Osteocyte (in vitro differentiated cells): ENCODE results near the gene NEUROG1. TPM values are rescaled to one million over a fixed set of nuclear protein-coding genes. Genes with fewer than 3 reads are reported as not detected.

ENCODE experiments used
- DNase-seq: peaks from one replicate; pipeline ENCODE4 v3.0.0; 2021; ENCODE audit warnings: mixed read lengths; ENCODE audit not compliant: unreplicated experiment; ENCODE audit errors: extremely low spot score
- H3K27ac Mint-ChIP-seq: one replicate; pipeline ENCODE4 v1.8.0; 2021; ENCODE audit warnings: mild to moderate bottlenecking, mixed read lengths; ENCODE audit not compliant: unreplicated experiment
- H3K27me3 Mint-ChIP-seq: one replicate; pipeline ENCODE4 v1.8.0; 2021; ENCODE audit warnings: mixed read lengths; ENCODE audit not compliant: unreplicated experiment
- H3K36me3 Mint-ChIP-seq: one replicate; pipeline ENCODE4 v1.8.0; 2021; ENCODE audit warnings: mixed read lengths; ENCODE audit not compliant: unreplicated experiment
- H3K4me1 Mint-ChIP-seq: one replicate; pipeline ENCODE4 v1.8.0; 2021; ENCODE audit warnings: mixed read lengths; ENCODE audit not compliant: unreplicated experiment
- H3K4me3 Mint-ChIP-seq: one replicate; pipeline ENCODE4 v1.8.0; 2021; ENCODE audit warnings: mild to moderate bottlenecking, moderate library complexity, mixed read lengths; ENCODE audit not compliant: unreplicated experiment
- H3K9me3 Mint-ChIP-seq: one replicate; pipeline ENCODE4 v1.8.0; 2021; ENCODE audit warnings: mixed read lengths; ENCODE audit not compliant: unreplicated experiment
- CTCF ChIP-seq: fragments of 200-600 bp; sonication (generic); IDR thresholded peaks from 2 replicates; pipeline ENCODE4 v1.5.0; 2021; ENCODE audit warnings: antibody characterized with exemption, mild to moderate bottlenecking, moderate library complexity
- total RNA-seq: library from RNA; stranded (reverse); gene quantifications from 2 replicates; pipeline ENCODE4 v1.2.1, GENCODE V29; 2021

The NEUROG1 gene
- total RNA-seq, 1 donor from 2014 or later = not detected

- H3K4me3 Mint-ChIP-seq = no peak overlapping the region
- no peaks in the 10 kb centered on the region for H3K9me3 Mint-ChIP-seq
- peak; percentile 56 for DNase-seq
- no peak for TF ChIP-seq CTCF
- peaks cover 4% of the 10 kb centered on the region for H3K36me3 Mint-ChIP-seq
- peaks cover 11% of the 10 kb centered on the region for H3K4me1 Mint-ChIP-seq
- H3K27ac Mint-ChIP-seq = no peak overlapping the region
- H3K27me3 Mint-ChIP-seq = peaks cover 44% of the 10 kb centered on the region
These were observed 25.8 kb downstream of the NEUROG1 start for GRCh38 chr5:135509995-135510394.

- Mint-ChIP-seq H3K36me3 (peaks cover 4% of the 10 kb centered on the region), H3K4me3 (peak overlapping the region; percentile 56), H3K27me3 (peaks cover 42% of the 10 kb centered on the region), H3K4me1 (peaks cover 11% of the 10 kb centered on the region), H3K9me3 (no peaks in the 10 kb centered on the region), H3K27ac (no peak overlapping the region)
- no peak for TF ChIP-seq CTCF
- DNase-seq = peak; percentile 68
These were observed 27.2 kb downstream of the NEUROG1 start for GRCh38 chr5:135508496-135509005.

GRCh38 chr5:135505973-135506372, 29.8 kb downstream of the NEUROG1 start:
- Mint-ChIP-seq H3K4me1 (peaks cover 11% of the 10 kb centered on the region), H3K36me3 (peaks cover 4% of the 10 kb centered on the region), H3K9me3 (no peaks in the 10 kb centered on the region), H3K27ac (no peak overlapping the region), H3K4me3 (no peak overlapping the region), H3K27me3 (peaks cover 42% of the 10 kb centered on the region)
- DNase-seq = no peak
- no peak for TF ChIP-seq CTCF

GRCh38 chr5:135504376-135504775, 31.4 kb downstream of the NEUROG1 start:
- Mint-ChIP-seq H3K4me3 (no peak overlapping the region), H3K9me3 (no peaks in the 10 kb centered on the region), H3K27me3 (peaks cover 35% of the 10 kb centered on the region), H3K4me1 (peaks cover 11% of the 10 kb centered on the region), H3K27ac (no peak overlapping the region), H3K36me3 (no peaks in the 10 kb centered on the region)
- no peak for TF ChIP-seq CTCF
- DNase-seq = no peak

GRCh38 chr5:135503871-135504270, 31.9 kb downstream of the NEUROG1 start:
- DNase-seq = peak; percentile 60
- no peak overlapping the region for H3K27ac Mint-ChIP-seq
- no peak overlapping the region for H3K4me3 Mint-ChIP-seq
- no peaks in the 10 kb centered on the region for H3K9me3 Mint-ChIP-seq
- peaks cover 31% of the 10 kb centered on the region for H3K27me3 Mint-ChIP-seq
- H3K4me1 Mint-ChIP-seq = peaks cover 11% of the 10 kb centered on the region
- no peak for TF ChIP-seq CTCF
- H3K36me3 Mint-ChIP-seq = no peaks in the 10 kb centered on the region
